GM21528 (cell line): ENCODE measurements around the gene HNRNPC.
"Not testable (repeated sequence)": the region's sequence is repeated elsewhere in the genome, so short reads cannot be mapped to it uniquely, and the experiment has no call there.

Experiments
- ATAC-seq: cut with Tn5 transposase; IDR thresholded peaks from one replicate; pipeline ENCODE4 v1.9.1; 2021; ENCODE audit warnings: mild to moderate bottlenecking, moderate library complexity; ENCODE audit not compliant: unreplicated experiment, low FRiP score

HNRNPC gene

DNA sequence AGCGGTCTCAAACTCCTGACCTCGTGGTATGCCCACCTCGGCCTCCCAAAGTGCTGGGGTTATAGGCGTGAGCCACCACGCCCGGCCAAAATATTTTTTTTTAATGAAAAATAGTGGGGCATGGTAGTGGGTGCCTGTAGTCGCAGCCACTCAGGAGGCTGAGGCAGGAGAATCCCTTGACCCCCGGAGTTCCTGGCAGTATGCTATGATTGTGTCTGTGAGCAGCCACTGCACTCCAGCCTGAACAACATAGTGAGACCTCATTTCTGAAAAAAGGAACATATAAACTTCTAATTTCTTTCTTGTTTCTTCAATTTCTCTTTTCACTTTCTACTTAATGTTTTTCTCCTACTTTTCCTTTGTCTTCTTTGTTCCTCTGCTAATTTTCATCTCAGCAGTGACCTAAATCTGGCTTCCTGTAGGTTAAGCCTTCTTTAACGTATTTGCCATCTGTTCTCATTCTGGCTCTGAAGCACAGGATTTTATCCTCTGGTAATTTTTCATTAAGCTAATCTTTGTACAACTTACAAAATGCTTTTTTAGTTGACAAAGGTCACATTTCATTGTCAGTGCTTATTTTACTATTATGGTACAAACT is 6.1 kb upstream of the HNRNPC start:
- ATAC-seq: no peak

DNA sequence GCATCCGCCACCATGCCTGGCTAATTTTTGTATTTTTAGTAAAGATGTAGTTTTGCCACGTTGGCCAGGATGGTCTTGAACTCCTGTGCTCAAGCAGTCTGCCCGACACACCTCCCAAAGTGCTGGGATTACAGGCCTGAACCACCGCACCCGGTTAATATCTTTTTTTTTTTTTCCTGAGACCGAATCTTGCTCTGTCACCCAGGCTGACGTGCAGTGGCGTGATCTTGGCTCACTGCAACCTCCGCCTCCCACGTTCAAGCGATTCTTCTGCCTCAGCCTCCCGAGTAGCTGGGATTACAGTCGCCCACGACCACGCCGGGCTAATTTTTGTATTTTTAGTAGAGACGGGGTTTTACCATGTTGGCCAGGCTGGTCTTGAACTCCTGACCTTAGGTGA is 3.4 kb upstream of the HNRNPC start:
- not testable (repeated sequence) for ATAC-seq

DNA sequence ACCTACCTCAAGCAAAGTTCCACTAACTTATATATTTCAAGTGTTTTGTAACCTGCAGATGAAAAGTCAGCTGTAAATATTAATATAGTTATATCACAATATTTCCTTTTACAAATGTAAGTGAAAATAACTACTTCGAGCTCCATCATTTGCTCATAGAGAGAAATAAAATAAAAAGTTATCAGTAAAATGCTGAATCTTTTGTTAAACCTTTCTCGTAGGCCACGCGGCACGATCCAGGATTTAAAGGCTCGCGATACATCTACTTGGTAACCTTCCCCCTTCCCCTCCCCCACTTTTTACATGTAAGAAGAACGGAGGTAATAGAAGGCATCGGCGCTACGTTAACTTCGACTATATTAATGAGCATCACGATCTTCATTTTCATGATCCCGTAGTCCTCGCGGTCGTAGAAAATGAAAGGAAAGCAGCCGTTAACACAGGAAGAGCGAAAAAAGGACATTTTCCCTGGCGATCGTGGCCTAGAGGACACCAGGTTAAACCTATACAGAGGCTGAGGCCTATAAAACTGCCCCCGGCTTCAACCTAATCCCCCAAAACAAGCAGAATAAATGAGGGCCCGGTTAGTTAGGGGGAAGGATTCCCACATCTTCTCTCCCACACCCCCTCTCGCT is 508 bp downstream of the HNRNPC start:
- no peak for ATAC-seq

DNA sequence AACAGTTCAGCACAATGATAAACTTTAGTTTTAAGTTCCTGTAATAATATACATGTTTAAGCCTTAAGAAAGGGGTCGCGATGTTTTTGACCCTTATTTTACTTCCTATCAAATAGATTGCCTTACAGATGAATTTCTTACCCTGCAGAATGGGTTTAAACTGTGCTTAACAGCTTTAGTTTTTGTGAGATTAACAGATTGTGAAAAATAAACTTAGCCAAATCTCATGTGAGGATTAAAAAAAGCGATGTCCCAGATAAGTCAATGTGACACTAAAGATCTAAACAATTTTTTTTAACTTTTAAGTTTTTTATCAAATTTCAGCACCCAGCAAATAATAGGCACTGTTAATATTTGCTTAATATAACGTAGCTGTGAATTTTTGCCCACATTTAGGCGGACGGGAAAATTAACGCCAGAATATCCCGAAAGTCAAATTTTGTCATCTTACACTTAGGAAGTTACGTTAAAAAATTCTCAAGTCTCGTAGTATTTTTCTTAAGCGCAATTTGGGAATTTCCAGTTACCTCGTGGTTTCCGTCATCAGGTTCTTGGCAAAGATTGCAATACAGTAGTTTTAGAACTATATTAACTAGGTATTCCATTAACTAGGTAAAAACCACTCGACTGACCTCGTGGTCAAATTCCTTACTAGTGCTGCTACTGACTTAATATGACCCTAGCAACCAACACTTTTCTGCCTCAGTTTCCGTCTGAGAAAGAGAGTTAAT is 1.2 kb downstream of the HNRNPC start:
- ATAC-seq: no peak

DNA sequence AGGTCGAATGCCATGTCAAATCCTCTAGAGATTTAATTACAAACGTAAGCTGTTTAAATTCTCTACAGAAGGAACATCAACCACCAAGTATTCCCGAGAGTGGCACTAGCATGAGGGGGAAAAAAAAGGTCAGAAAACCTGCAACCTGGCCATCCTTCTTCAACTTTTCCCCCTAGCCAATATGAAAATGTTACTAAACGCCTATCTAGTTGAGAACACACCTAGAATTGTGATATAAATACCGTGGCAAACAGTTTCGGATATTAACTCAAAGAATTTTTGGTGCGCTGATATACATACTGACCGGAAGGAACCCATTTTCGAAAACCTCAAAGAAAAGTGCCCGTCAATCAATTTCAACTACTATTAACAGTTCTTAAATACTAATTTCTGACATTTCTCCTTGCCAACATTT is 1.8 kb downstream of the HNRNPC start:
- no peak for ATAC-seq

DNA sequence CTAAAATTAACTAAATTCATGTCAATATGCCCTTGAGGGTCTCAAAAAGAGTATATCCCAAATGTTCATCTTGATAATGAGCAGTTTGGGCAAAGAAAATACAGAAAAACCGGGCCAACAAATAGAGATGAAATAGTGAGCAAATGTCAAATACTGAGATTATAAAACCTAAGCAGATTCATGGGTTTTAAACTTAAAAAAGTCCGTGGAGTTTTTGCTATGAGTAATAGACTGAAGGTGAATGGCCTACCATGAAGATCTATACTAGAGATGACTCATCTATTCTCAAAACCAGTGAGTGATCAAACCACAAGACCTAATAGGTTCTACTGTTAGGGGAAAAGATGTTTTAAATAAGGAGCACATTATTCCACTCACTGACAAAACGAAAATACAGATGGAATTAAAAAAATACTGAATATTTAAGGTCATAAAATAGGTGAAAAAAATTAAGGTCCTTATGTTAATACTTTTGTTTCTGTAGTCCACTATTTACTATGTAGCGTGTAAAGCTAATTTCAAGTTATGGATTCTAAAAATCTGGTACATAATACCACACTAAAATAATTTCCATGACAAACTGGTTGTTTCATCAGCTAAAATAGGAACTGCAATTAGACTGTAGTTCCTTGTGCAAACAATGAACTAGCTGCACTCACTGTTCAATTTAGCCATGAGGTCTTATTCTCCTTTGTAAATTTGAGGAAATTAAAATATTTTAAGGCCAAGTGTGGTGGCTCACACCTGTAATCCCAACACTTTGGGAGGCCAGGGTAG is 5.0 kb downstream of the HNRNPC start:
- peak; percentile 61 for ATAC-seq

DNA sequence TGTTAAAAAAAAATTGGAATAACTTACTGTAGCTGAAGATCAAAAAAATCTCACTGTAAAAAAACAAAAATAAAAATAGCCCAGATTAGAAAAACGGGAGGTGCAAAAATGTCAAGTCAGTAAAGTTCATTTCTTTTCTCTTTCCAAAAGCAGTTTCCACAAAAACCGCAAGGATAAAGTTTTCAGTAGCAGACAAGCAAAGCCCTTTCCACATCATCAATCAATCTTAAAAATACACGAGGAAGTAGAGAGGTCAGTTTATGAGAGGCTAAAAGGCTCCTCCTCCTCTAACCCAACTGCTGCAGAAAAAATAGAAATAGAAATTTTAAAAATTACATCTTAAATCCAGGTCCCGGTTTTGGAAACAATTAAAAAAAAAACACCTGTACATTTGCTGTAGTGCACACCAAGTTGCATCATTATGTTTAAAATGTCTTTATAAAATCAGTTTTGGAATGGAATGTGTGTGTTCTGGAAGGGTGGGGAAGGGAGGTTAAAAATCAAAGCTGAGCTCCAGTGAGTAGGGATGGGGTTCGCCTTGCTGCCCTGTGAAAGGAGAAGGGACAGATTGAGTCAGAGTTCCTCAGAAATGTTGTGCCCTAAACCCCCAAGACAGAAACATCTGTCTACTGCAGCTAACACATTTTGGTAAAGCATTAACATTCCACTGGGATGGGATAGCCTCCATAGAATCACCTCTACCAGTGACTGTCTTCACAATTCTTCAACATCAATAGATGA is 5.8 kb downstream of the HNRNPC start:
- ATAC-seq: peak; percentile 9

DNA sequence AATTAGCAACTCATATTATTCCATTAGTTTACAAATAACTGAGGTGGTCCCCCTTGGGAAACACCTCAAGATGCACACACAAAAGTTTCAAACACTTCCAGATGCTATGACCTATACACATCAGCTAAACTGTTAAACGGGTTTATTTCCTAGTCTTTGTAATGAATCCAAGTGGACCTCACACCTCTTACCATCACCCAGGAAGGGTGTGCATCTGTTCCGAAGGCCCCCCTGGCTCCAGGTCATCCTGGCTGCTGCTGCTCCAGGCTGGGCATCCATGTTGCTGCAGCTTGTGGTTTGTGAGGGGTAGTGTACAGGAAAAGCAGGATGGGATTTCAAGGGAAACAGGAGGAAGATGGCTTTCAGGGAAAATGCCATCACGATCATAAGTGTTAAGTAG is 6.8 kb downstream of the HNRNPC start:
- ATAC-seq: no peak

DNA sequence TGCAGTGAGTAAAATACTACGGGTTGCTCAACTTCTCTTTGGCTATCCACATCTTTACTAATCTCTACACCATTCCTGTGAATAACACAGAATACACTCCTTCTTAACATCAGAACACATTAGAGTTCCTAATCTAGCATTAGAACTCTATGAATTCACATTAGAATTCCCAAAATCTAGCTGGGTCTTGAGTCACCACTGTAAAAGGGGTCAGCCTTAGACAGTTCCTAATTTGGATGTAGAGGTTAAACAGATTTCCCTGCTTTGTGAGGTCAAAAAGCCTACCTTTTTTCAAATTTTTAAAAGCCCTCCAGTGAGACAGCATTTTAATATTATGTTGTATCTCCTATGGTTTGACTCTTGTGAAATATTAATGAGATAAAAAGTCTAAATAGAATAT is 7.4 kb downstream of the HNRNPC start:
- ATAC-seq: no peak

DNA sequence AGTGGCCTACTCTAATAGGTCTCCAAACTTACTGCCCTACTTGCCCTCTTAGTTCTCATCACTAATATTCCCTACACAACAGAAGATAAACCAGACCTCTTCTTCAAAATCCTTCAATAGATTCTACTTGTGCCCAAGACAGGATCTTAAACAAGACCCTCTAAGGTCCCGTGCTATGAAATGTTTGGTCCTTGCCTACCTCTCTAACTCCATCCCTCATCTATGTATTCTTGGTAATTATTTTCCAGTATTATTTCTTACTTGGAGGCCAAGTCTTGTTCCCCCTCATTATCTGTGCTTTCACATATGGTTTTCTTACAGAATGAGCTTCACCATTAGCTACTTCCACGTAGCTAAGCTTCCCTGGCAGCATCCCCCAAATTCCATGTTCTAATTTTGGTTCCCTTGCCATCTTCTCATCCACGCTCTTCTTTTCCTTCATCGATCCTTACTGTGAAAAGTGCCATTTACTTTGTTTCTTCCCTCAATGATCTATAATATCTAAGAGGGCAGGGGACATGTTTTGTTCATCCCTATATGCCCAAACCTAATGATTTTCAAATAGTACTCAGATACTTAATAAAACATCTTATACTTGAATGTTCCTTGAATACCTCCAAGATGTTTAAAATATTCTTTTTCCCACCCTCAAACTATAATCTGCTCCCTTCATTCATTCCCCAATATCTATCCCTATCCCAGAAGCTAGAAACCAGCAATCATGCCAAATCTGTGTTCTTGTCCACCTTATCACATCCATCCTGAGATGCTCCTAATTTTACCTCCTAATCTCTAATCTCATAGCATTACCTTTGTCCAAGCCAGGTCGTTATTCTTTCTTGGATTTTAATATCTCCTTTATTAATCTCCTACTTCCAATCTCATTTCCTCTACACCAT is 10.1 kb downstream of the HNRNPC start:
- ATAC-seq: no peak

DNA sequence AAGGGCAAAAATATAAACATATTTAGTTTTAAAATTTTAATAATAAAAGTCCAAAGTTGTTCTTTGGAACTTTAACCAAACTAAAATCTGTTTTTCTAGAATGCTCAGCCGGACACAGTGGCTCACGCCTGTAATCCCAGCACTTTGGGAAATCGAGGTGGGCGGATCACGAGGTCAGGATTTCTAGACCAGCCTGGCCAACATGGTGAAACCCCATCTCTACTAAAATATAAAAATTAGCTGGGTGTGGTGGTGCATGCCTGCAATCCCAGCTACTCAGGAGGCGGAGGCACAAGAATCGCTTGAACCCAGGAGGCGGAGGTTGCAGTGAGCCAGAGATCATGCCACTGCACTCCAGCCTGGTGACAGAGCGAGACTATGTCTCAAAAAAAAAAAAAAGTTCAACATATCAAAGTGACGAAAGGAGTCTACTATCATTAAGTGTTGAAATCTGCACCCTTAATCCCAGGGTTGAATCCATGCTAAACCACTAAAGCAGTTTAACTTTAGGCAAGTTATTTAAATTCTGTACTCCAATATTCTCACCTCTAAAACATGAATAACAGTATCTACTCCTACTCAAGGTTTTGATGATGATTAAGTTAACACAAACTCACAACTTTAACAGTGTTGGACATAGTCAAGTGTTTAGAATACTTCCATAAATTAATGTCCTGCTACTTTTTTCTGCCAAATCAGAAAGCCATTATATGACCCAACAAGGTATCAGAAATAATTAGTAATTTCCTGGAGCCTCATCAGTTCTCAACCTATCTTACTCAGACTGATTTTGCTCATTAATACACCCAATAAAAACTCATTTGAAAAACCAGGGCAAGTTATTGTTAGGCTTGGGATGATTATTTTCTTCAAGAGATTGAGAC is 11.0 kb downstream of the HNRNPC start:
- no peak for ATAC-seq

DNA sequence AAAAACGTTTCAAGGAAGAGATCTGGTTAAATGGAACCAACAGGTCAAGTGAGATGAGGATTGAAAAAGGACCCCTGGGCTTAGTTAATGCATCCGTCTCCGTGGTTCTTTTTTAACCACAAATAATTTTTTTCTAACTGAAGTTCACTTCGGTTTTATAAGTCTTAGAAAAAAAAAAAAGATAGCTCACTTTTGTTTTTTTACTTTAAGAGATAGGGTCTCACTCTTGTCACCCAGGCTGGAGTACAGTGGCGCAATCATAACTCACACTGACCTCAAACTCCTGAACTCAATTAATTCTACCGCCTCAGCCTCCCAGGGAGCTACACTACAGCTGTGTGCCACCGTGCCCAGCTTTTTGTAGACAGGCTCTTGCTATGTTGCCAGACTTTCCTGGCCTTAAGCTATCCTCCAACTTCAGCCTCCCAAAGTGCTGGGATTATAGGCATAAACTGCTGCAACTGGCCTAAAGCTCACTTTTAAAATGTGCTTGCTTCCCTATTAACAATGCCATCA is 11.8 kb downstream of the HNRNPC start:
- no peak for ATAC-seq

DNA sequence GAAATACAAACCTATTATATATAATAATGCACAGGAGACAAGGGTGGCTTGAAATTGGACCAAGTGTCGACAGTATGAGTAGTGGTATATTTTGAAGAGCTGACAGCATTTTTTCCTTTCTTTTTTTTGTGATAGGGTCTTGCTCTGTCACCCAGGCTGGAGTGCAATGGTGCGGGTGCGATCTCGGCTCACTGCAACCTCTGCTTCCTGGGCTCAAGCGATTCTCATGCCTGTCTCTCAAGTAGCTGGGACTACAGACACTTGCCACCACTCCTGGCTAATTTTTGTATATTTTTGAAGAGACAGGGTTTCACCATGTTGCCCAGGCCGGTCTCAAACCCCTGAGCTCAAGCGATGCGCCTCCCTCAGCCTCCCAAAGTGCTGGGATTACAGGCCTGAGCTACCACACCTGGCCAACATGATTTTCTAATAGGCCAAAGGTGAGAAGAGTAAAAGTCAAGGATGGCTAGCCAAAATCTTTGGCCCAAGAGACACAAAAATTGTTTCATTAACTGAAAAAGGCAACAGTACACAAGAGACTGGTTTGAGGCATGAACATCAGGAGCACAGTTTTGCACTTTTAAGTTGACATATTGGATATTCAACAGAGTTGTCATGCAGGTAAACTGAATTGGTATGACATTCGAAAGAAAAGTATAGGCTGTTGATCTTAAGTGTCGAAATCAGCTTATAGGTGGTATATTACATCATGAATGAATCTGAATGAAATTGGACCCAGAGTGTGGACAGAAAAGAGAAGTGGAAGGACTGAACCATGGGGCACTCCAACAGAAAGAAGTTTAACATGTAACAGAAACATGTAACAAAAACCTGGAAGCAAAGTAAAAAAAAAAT is 12.5 kb downstream of the HNRNPC start:
- no peak for ATAC-seq

DNA sequence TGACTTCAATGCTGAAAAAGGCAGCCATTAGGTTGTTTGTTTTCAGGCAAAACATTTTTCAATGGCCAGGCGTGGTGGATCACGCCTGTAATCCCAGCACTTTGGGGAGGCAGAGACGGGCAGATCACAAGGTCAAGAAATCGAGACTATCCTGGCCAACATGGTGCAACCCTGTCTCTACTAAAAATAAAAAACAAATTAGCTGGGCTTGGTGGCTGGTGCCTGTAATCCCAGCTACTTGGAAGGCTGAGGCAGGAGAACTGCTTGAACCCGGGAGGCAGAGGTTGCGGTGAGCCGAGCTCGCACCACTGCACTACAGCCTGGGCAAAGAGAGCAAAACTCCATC is 13.2 kb downstream of the HNRNPC start:
- ATAC-seq: not testable (repeated sequence)

DNA sequence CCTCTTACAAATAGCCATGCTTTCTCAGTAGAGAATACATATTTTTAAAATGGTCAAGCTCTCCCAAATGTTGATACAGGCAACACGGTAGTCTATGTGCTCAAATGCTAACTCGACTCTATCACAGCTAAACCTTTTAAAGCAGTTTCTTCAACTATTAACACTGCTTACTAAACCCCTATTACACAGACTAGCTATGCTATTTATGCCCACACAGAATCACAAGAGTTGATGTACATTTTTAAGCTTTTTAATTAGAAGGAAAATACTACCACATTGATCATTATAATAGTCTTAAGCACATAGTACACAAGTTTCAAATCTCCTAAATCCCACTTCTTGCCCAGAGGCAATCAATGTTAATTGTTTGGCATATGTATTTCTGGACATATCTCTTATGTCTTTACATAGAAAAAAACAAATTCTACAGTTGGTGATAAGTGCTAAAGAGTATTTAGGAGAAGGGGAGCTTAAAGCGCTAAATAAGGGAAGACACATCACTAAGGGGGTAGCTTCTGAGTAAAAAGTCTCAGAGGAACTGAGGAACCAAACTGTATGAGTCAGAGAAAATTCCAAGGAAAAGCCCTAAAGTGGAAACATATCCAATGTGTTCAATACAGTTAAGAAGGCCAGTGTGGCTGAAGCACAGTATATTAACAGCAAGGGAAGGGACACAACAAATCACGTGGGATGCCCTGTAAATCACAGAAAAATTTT is 13.7 kb downstream of the HNRNPC start:
- no peak for ATAC-seq

DNA sequence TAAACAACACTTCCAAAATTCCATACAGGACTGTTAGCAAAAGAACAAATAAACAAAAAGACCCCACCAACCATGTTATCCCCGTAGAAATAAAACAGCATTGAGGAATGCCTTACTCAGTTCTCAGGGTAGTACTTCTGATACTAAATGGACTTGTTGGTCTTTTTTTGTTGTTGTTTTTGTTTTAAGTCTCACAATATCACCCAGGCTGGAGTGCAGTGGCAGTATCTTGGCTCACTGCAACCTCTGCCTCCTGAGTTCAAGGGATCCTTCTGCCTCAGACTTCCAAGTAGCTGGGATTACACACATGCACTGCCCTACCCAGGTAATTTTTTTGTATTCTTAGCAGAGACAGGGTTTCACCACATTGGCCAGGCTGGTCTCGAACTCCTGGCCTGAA is 17.1 kb downstream of the HNRNPC start:
- no peak for ATAC-seq

DNA sequence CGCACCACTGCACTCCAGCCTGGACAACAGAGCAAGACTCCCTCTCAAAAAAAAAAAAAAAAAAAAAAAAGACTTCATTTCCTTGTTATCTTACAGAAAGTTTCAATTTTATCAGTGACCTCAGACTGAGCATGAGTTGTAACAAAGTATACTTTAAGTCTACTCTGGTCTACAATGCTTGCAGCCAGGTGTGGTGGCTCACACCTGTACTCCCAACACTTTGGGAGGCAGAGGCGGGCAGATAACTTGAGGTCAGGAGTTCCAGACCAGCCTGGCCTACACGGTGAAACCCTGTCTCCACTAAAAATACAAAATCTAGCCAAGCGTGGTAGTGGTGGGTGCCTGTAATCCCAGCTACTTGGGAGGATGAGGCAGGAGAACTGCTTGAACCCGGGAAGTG is 18.0 kb downstream of the HNRNPC start:
- ATAC-seq: no peak
